GM21529 (cell line): ENCODE data around the gene LRP1-AS.

Experiments
- ATAC-seq: cut with Tn5 transposase; IDR thresholded peaks from one replicate; pipeline ENCODE4 v1.9.1; 2021; ENCODE audit not compliant: unreplicated experiment

Gene LRP1-AS

GRCh38 chr12:57146961-57147944 lies at the start of gene LRP1-AS:
Gene LRP1-AS, minus strand, starts transcription at chr12:57147619.
- no peak for ATAC-seq

GRCh38 chr12:57196956-57197355 lies 49.5 kb upstream of the LRP1-AS start:
- ATAC-seq: no peak

- ATAC-seq: no peak
These were observed 49.0 kb upstream of the LRP1-AS start for GRCh38 chr12:57196439-57196838.

GRCh38 chr12:57195611-57196371 lies 48.4 kb upstream of the LRP1-AS start:
- no peak for ATAC-seq

- no peak for ATAC-seq
These were observed 47.8 kb upstream of the LRP1-AS start for GRCh38 chr12:57195186-57195585.

GRCh38 chr12:57194253-57194652 lies 46.8 kb upstream of the LRP1-AS start:
- ATAC-seq: no peak

- no peak for ATAC-seq
These were observed 46.4 kb upstream of the LRP1-AS start for GRCh38 chr12:57193706-57194245.

- no peak for ATAC-seq
These were observed 45.5 kb upstream of the LRP1-AS start for GRCh38 chr12:57192920-57193319.

GRCh38 chr12:57191410-57191809 lies 44.0 kb upstream of the LRP1-AS start:
- ATAC-seq: no peak

GRCh38 chr12:57190821-57191220 lies 43.4 kb upstream of the LRP1-AS start:
- no peak for ATAC-seq

- no peak for ATAC-seq
These were observed 42.6 kb upstream of the LRP1-AS start for GRCh38 chr12:57190037-57190436.

- ATAC-seq: no peak
These were observed 40.6 kb upstream of the LRP1-AS start for GRCh38 chr12:57188090-57188425.

- no peak for ATAC-seq
These were observed 40.0 kb upstream of the LRP1-AS start for GRCh38 chr12:57187222-57188089.

GRCh38 chr12:57185906-57186508 lies 38.6 kb upstream of the LRP1-AS start:
- ATAC-seq: no peak

- ATAC-seq: no peak
These were observed 38.0 kb upstream of the LRP1-AS start for GRCh38 chr12:57185403-57185802.

GRCh38 chr12:57183939-57184725 lies 36.7 kb upstream of the LRP1-AS start:
- ATAC-seq: no peak

- peak; percentile 92 for ATAC-seq
These were observed 35.6 kb upstream of the LRP1-AS start for GRCh38 chr12:57182918-57183575.

GRCh38 chr12:57181561-57182155 lies 34.2 kb upstream of the LRP1-AS start:
- no peak for ATAC-seq

- ATAC-seq: no peak
These were observed 33.7 kb upstream of the LRP1-AS start for GRCh38 chr12:57181072-57181471.
